ENCODE data around the gene GOLGA8N. TPM values are rescaled to one million over a fixed set of nuclear protein-coding genes. Genes with fewer than 3 reads are reported as not detected.

The GOLGA8N gene
- polyA plus RNA-seq, 1 donor (not counting 4 experiments of a cell fraction or from before 2014, with no cell fraction given) = 0.87 TPM

GRCh38 chr15:32651229-32651837 lies 58.1 kb downstream of the GOLGA8N start:
- H3K27me3 ChIP-seq (ENCODE audit: control insufficient read depth, extremely low read depth, insufficient read depth, low read length) = no peaks in the 10 kb centered on the region
- H3K79me2 ChIP-seq (ENCODE audit: control insufficient read depth, insufficient read depth, low read length) = no peaks in the 10 kb centered on the region
- H3K27ac ChIP-seq (ENCODE audit: control insufficient read depth, insufficient read depth, low read length) = no peak overlapping the region
- TF ChIP-seq CTCF (optimal IDR thresholded peaks at IDR 0.05 in 1 of 3, IDR thresholded peaks at IDR 0.05 in 1 of 3, conservative IDR thresholded peaks at IDR 0.05 in 1 of 3; ENCODE audit: extremely low read depth in 1 of 3, insufficient read depth in 2 of 3, low read length in 3 of 3) (peak; percentile 91 to 98 (median 95)), EZH2 (IDR thresholded peaks at IDR 0.05; ENCODE audit: low read length) (no peak)
- no peaks in the 10 kb centered on the region for H3K9me1 ChIP-seq (ENCODE audit: control insufficient read depth, extremely low read depth, insufficient read depth, low read length)
- no peaks in the 10 kb centered on the region for H3K36me3 ChIP-seq (ENCODE audit: control insufficient read depth in 2 of 2, extremely low read depth in 1 of 2, insufficient read depth in 2 of 2, low read length in 2 of 2)
- no peak overlapping the region for H3K9ac ChIP-seq (ENCODE audit: control insufficient read depth, extremely low read depth, insufficient read depth, low read length)
- H3K4me2 ChIP-seq (ENCODE audit: control insufficient read depth, extremely low read depth, insufficient read depth, low read depth, low read length) = no peak overlapping the region
- H2AFZ ChIP-seq (ENCODE audit: control insufficient read depth, low read length) = no peak overlapping the region
- DNase-seq (ENCODE audit: low read depth, low spot score) = peak; percentile 56
- H3K4me3 ChIP-seq (ENCODE audit: control insufficient read depth in 2 of 3, extremely low read depth in 1 of 3, insufficient read depth in 2 of 3, low read depth in 1 of 3, low read length in 3 of 3) = no peak overlapping the region
- dilution Hi-C loops (cut with MboI; ENCODE audit: extremely low pct_ligation_motif_present, low sequenced_read_pairs) = no loop called here
- peak; percentile 53 for FAIRE-seq
- no peaks in the 10 kb centered on the region for H3K9me3 ChIP-seq (ENCODE audit: control insufficient read depth, low read depth, low read length)
- H4K20me1 ChIP-seq (ENCODE audit: control insufficient read depth, extremely low read depth, insufficient read depth, low read length) = no peaks in the 10 kb centered on the region
- H3K4me1 ChIP-seq (ENCODE audit: control insufficient read depth, extremely low read depth, insufficient read depth, low read length) = peaks cover 23% of the 10 kb centered on the region

- Histone ChIP-seq H4K20me1 (ENCODE audit: control insufficient read depth, extremely low read depth, insufficient read depth, low read length) (no peaks in the 10 kb centered on the region), H3K27ac (ENCODE audit: control insufficient read depth, insufficient read depth, low read length) (no peak overlapping the region), H3K27me3 (ENCODE audit: control insufficient read depth, extremely low read depth, insufficient read depth, low read length) (no peaks in the 10 kb centered on the region), H3K4me2 (ENCODE audit: control insufficient read depth, extremely low read depth, insufficient read depth, low read depth, low read length) (no peak overlapping the region), H3K36me3 (ENCODE audit: control insufficient read depth in 2 of 2, extremely low read depth in 1 of 2, insufficient read depth in 2 of 2, low read length in 2 of 2) (no peaks in the 10 kb centered on the region), H3K4me1 (ENCODE audit: control insufficient read depth, extremely low read depth, insufficient read depth, low read length) (peaks cover 16% of the 10 kb centered on the region), H3K9me3 (ENCODE audit: control insufficient read depth, low read depth, low read length) (no peaks in the 10 kb centered on the region), H3K79me2 (ENCODE audit: control insufficient read depth, insufficient read depth, low read length) (no peaks in the 10 kb centered on the region), H3K9me1 (ENCODE audit: control insufficient read depth, extremely low read depth, insufficient read depth, low read length) (no peaks in the 10 kb centered on the region), H2AFZ (ENCODE audit: control insufficient read depth, low read length) (no peak overlapping the region), H3K4me3 (ENCODE audit: control insufficient read depth in 2 of 3, extremely low read depth in 1 of 3, insufficient read depth in 2 of 3, low read depth in 1 of 3, low read length in 3 of 3) (no peak overlapping the region), H3K9ac (ENCODE audit: control insufficient read depth, extremely low read depth, insufficient read depth, low read length) (no peak overlapping the region)
- dilution Hi-C loops (cut with MboI; ENCODE audit: extremely low pct_ligation_motif_present, low sequenced_read_pairs) = no loop called here
- TF ChIP-seq EZH2 (IDR thresholded peaks at IDR 0.05; ENCODE audit: low read length) = no peak
- DNase-seq (ENCODE audit: low read depth, low spot score) = no peak
- no peak for FAIRE-seq
Observed at GRCh38 chr15:32652178-32652577, 58.9 kb downstream of the GOLGA8N start.

- H3K4me3 ChIP-seq (ENCODE audit: control insufficient read depth in 2 of 3, extremely low read depth in 1 of 3, insufficient read depth in 2 of 3, low read depth in 1 of 3, low read length in 3 of 3) = no peak overlapping the region
- peak overlapping the region; percentile 3 for H2AFZ ChIP-seq (ENCODE audit: control insufficient read depth, low read length)
- H3K9me3 ChIP-seq (ENCODE audit: control insufficient read depth, low read depth, low read length) = no peaks in the 10 kb centered on the region
- H3K4me2 ChIP-seq (ENCODE audit: control insufficient read depth, extremely low read depth, insufficient read depth, low read depth, low read length) = no peak overlapping the region
- no peaks in the 10 kb centered on the region for H3K79me2 ChIP-seq (ENCODE audit: control insufficient read depth, insufficient read depth, low read length)
- no peaks in the 10 kb centered on the region for H3K27me3 ChIP-seq (ENCODE audit: control insufficient read depth, extremely low read depth, insufficient read depth, low read length)
- no peak overlapping the region for H3K27ac ChIP-seq (ENCODE audit: control insufficient read depth, insufficient read depth, low read length)
- no peaks in the 10 kb centered on the region for H3K36me3 ChIP-seq (ENCODE audit: control insufficient read depth in 2 of 2, extremely low read depth in 1 of 2, insufficient read depth in 2 of 2, low read length in 2 of 2)
- FAIRE-seq (no peak), DNase-seq (ENCODE audit: low read depth, low spot score) (no peak)
- peaks cover 41% of the 10 kb centered on the region for H3K4me1 ChIP-seq (ENCODE audit: control insufficient read depth, extremely low read depth, insufficient read depth, low read length)
- no peak overlapping the region for H3K9ac ChIP-seq (ENCODE audit: control insufficient read depth, extremely low read depth, insufficient read depth, low read length)
- TF ChIP-seq CTCF (optimal IDR thresholded peaks at IDR 0.05 in 1 of 3, IDR thresholded peaks at IDR 0.05 in 1 of 3, conservative IDR thresholded peaks at IDR 0.05 in 1 of 3; ENCODE audit: extremely low read depth in 1 of 3, insufficient read depth in 2 of 3, low read length in 3 of 3) (no peak), EZH2 (IDR thresholded peaks at IDR 0.05; ENCODE audit: low read length) (no peak)
- H3K9me1 ChIP-seq (ENCODE audit: control insufficient read depth, extremely low read depth, insufficient read depth, low read length) = no peaks in the 10 kb centered on the region
- no peaks in the 10 kb centered on the region for H4K20me1 ChIP-seq (ENCODE audit: control insufficient read depth, extremely low read depth, insufficient read depth, low read length)
- dilution Hi-C loops (cut with MboI; ENCODE audit: extremely low pct_ligation_motif_present, low sequenced_read_pairs) = no loop called here
Observed at GRCh38 chr15:32656091-32656490, 62.8 kb downstream of the GOLGA8N start.
